ENCODE results near the gene MMEL1. TPM values are rescaled to one million over a fixed set of nuclear protein-coding genes. Genes with fewer than 3 reads are reported as not detected.

MMEL1 gene
- total and polyA plus RNA-seq, 2 donors (not counting 3 experiments of a cell fraction or from before 2014, with no cell fraction given), result 1.1 to 1.2 TPM

DNA sequence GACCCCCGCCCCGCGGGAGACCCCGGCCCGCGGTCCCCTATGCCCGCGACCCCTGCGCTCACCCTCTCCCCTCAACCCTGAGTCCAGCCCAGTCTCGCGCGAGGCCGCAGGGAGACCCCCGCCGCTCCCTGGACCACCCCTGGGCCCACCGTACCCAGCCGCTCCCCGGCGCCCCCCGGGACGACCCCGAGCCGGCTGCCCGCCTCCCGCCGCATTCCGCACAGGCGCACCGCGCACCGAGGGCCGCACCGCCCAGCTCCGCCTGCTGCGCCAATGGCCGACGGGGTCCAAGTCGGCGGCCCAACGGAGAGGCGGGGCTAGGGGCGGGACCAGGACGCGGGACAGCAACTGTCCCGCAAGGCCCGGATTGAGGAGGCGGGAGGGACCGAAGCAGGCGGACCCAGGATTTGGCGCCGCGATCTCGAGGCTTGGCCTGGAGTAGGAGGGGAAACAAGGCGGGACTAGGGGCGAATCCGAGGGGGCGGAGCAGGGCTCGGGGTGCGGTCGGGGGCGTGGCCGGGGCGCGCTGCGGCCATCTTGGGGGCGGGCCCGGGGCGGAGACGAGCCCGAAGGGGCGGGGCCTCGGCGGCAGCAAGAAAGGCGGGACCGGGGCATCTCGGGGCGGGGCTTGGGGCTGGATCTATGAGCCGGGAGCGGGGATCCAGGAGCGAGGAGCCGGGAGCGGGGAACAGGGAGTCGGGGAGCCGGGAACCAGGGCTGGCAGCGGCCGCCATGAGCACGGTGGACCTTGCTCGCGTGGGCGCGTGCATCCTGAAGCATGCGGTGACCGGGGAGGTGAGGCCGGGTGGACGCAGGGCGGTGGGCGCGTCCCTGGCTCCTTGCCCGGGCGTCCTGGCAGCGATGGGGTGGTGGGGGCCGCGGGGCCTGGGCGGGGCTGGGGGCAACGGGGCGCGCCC, 46.4 kb downstream of the MMEL1 start, which contains the start of gene PRXL2B:
Gene PRXL2B (plus strand): TSS at position 624 of the 917 bp plus-strand sequence. CDS start 109 bp downstream, at position 733.
- intact Hi-C loops (cut with micrococcal nuclease) (loop anchor here (1.0 to 5.0 kb wide), 7 partner anchors 25 to 1314 kb away; partner anchors contain the start of genes C1orf174 and PANK4), dilution Hi-C loops (cut with MboI; ENCODE audit: extremely low pct_ligation_motif_present, low sequenced_read_pairs) (no loop called here)
- peak within 1 kb of the TSS; percentile 86 for H3K4me2 ChIP-seq (ENCODE audit: insufficient read depth, low read length)
- no TSS peak for BruUV-seq (replicated peaks)
- H3K9me3 ChIP-seq (replicated peaks; ENCODE audit: control insufficient read depth, insufficient read depth, low read length), result no peaks in the 10 kb centered on the region
- DNase-seq (ENCODE audit: low read depth, low spot score) (peak; percentile 98), FAIRE-seq (peak; percentile 98)
- peaks cover 15% of the 10 kb centered on the region for H3K4me1 ChIP-seq (ENCODE audit: control insufficient read depth, extremely low read depth, insufficient read depth, low read length)
- H3K27me3 ChIP-seq (ENCODE audit: control insufficient read depth in 2 of 2, insufficient read depth in 2 of 2, low read length in 2 of 2), result no peaks in the 10 kb centered on the region
- H3K9me1 ChIP-seq (replicated peaks; ENCODE audit: control insufficient read depth, extremely low read depth, insufficient read depth, low read length), result no peaks in the 10 kb centered on the region
- H3K4me3 ChIP-seq (replicated peaks in 1 of 3; ENCODE audit: insufficient read depth in 1 of 3, low read depth in 1 of 3, low read length in 3 of 3), result peak within 1 kb of the TSS; percentile 56 to 73 (median 61)
- H3K36me3 ChIP-seq (ENCODE audit: control insufficient read depth in 2 of 2, extremely low read depth in 1 of 2, insufficient read depth in 2 of 2, low read length in 2 of 2), result peaks cover 3% of the 10 kb centered on the region in 2 experiments
- peak within 1 kb of the TSS; percentile 73 for H3K9ac ChIP-seq (replicated peaks; ENCODE audit: extremely low read depth, insufficient read depth, low read length)
- ChIA-PET CTCF (interaction anchor here (0.7 to 3.1 kb wide), 9 partner anchors 25 to 838 kb away, joined by 3 to 14 read pairs (median 3); partner anchors contain the start of genes PANK4 and TNFRSF14), POLR2A (interaction anchor here (1.4 kb wide), 1 partner anchor 30 kb away, joined by 3 read pairs; the partner anchor contains the start of gene TNFRSF14)
- peak within 1 kb of the TSS; percentile 75 for H3K27ac ChIP-seq (ENCODE audit: insufficient read depth, low read depth, low read length)
- no peaks in the 10 kb centered on the region for H4K20me1 ChIP-seq (replicated peaks; ENCODE audit: control insufficient read depth, extremely low read depth, insufficient read depth, low read length)
- TF ChIP-seq FOS (IDR thresholded peaks at IDR 0.05; ENCODE audit: borderline replicate concordance, insufficient read depth, low read length) (no peak), POLR2A (IDR thresholded peaks at IDR 0.05; ENCODE audit: low read depth, low read length) (peak; percentile 33), MYC (IDR thresholded peaks at IDR 0.05; ENCODE audit: low read depth, low read length) (no peak), JUN (IDR thresholded peaks at IDR 0.05; ENCODE audit: borderline replicate concordance, insufficient read depth, insufficient read length, low read depth) (no peak), POLR2AphosphoS5 (IDR thresholded peaks at IDR 0.05; ENCODE audit: insufficient read depth, low read depth, low read length) (no peak), GATA2 (IDR thresholded peaks at IDR 0.05; ENCODE audit: insufficient read depth, insufficient read length, low read depth, low read length) (no peak)
- TF ChIP-seq, protein P1, sequence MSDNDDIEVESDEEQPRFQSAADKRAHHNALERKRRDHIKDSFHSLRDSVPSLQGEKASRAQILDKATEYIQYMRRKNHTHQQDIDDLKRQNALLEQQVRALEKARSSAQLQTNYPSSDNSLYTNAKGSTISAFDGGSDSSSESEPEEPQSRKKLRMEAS (IDR thresholded peaks at IDR 0.05; ENCODE audit: insufficient read depth, insufficient read length), result peak; percentile 1
- TF ChIP-seq, protein P2, sequence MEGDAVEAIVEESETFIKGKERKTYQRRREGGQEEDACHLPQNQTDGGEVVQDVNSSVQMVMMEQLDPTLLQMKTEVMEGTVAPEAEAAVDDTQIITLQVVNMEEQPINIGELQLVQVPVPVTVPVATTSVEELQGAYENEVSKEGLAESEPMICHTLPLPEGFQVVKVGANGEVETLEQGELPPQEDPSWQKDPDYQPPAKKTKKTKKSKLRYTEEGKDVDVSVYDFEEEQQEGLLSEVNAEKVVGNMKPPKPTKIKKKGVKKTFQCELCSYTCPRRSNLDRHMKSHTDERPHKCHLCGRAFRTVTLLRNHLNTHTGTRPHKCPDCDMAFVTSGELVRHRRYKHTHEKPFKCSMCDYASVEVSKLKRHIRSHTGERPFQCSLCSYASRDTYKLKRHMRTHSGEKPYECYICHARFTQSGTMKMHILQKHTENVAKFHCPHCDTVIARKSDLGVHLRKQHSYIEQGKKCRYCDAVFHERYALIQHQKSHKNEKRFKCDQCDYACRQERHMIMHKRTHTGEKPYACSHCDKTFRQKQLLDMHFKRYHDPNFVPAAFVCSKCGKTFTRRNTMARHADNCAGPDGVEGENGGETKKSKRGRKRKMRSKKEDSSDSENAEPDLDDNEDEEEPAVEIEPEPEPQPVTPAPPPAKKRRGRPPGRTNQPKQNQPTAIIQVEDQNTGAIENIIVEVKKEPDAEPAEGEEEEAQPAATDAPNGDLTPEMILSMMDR (IDR thresholded peaks at IDR 0.05; ENCODE audit: extremely low read depth in 1 of 2, insufficient read depth in 1 of 2, low read depth in 1 of 2, low read length in 2 of 2), result no peak
- H3K79me2 ChIP-seq (ENCODE audit: control insufficient read depth, insufficient read depth, low read length), result peaks cover 5% of the 10 kb centered on the region
- peak within 1 kb of the TSS; percentile 92 for H2AFZ ChIP-seq (ENCODE audit: low read depth, low read length)

Measured in endothelial cell of umbilical vein (primary cell).